GM12873 (cell line): ENCODE results near the gene LAG3.

Source experiments
- CTCF ChIP-seq: IDR thresholded peaks from 2 replicates; pipeline ENCODE4 v1.5.1; 2012; ENCODE audit warnings: low read depth, mild to moderate bottlenecking, moderate library complexity, low read length, control low read depth; ENCODE audit not compliant: insufficient read depth; ENCODE audit errors: missing control alignments

The LAG3 gene

GRCh38 chr12:6791931-6792520, 19.7 kb downstream of the LAG3 start:
- no peak for TF ChIP-seq CTCF

DNA sequence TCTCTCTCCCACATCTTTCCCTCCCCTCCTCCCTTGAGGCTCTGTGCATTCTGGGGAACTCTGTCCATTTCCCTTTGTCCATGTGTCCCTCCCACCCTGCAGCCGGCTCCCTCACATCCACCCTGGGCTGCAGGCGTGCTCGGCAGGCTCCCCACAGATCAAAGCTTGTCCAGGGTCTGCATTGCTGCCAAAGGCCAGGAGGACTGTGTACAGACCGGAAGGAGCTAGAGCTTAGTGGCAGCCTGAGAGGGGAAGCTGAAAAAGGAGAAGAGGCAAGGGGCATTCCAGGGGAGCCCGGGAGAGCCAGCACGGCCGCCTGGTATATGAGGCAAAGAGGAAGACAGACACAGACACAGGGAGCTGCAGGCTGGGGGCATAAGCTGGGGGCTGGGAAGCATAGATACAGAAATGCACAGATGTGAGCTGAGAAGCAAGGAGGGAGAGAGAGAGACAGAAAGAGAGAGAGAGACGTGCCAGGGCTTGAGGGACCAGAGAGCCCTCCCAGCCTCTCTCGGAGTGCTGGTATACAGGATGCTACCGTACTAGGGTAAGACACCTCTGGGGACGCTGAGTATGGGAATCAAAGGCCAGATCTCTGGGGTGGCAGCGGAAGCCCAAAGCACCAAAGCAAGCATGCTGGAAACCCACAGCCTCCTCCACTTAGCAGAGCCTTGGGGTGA, 20.3 kb downstream of the LAG3 start:
- no peak for TF ChIP-seq CTCF

- TF ChIP-seq CTCF = no peak
Observed at GRCh38 chr12:6795088-6795487, 22.8 kb downstream of the LAG3 start.

GRCh38 chr12:6796576-6796975, 24.3 kb downstream of the LAG3 start:
- TF ChIP-seq CTCF = no peak

GRCh38 chr12:6799147-6799546, 26.8 kb downstream of the LAG3 start:
- no peak for TF ChIP-seq CTCF

DNA sequence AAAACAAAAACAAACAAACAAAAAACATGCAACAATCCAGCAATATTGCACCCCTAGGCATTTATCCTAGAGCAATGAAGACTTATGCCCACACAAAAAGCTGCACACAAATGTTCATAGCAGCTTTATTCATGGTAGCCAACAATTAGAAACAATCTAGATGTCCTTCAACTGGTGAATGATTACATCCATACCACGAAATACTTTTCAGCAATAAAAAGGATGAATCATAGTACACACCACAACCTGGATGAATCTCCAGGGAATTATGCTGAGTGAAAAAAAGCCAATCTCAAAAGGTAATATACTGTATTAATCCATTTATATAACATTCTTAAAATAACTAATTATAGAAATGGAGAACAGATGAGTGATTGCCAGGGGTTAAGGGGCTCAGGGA, 34.9 kb downstream of the LAG3 start:
- no peak for TF ChIP-seq CTCF

GRCh38 chr12:6809056-6809455, 36.7 kb downstream of the LAG3 start:
- TF ChIP-seq CTCF = no peak
